ENCODE data around the gene TBKBP1. TPM values are rescaled to one million over a fixed set of nuclear protein-coding genes. Genes with fewer than 3 reads are reported as not detected.

Gene TBKBP1
- total RNA-seq (11.7 and 15.3 TPM in 2 replicates), polyA plus RNA-seq (7.0 and 7.2 TPM in 2 replicates), polyA minus RNA-seq (4.3 and 9.9 TPM in 2 replicates), Bru-seq, nascent RNA (percentile 45 among the genes with signal in this experiment), BruChase-seq, experiment 1, labeled RNA remaining after a 6-hour chase (percentile 69 among the genes with signal in this experiment), BruChase-seq, experiment 2, labeled RNA remaining after a 2-hour chase (percentile 62 among the genes with signal in this experiment)
- 6.8 and 8.3 TPM in 2 replicates for polyA plus RNA-seq (2011; cell fraction: cytosol; rRNA removed)
- 31.1 and 36.6 TPM in 2 replicates for polyA plus RNA-seq (2011; cell fraction: nucleus; rRNA removed)
- polyA plus RNA-seq (2012) = 15.1 and 20.0 TPM in 2 replicates
- polyA minus RNA-seq (2011; cell fraction: cytosol; rRNA and poly(A)+ RNA removed) = not detected
- 4.6 and 6.5 TPM in 2 replicates for polyA minus RNA-seq (2011; cell fraction: nucleus; rRNA and poly(A)+ RNA removed)
- long read RNA-seq, partial matches to known transcripts = 7 of 7 reads
- long read RNA-seq, other reads (novel, unspliced or antisense) = 0 of 7 reads

DNA sequence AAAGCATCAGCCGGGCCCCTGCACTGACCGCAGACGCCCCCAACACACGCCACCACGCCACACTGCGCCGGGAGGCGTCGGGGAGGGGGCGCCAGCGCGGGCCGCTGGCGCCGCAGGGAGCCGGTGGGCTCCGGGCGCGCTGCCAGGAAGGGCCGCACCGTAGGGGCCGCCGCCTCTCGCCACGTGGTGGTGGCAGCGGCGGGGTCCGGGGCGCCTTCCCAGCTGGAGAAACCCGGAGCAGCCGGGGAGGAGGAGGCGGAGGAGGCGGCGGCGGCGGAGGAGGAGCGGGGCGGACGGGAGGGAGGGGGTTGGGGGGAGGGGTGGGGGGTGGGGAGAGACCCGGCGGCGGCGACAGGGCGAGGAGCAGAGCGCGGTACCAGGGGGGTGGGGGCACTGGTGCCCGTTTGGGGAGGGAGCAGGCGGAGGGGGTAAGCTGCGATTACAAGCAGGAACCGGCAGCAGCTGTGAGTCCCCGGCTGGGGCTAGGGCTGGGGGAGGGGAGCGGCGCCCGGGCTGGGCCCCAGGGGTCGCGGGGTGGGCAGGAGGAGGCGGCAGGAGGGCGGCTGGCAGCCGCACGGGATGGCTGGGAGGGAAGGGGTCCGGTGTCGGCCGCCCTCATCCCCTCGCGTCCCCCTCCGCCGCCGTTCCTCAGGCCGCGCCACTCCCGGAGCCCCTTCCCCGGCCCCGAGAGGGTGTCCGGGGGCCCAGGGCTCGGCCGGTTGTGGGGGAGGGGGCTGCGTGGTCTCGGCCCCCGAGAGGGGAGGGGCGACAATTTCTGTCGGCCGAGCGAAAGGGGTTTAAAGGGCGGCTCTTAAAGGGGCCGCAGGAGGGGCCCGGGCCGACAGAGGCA, at the start of gene TBKBP1:
TBKBP1 (plus strand) TSS at position 431 of the 850 bp plus-strand sequence. CDS start 1,952 bp downstream, outside the sequence.
- peaks cover 32% of the 10 kb centered on the region for H3K4me1 ChIP-seq (ENCODE audit: control insufficient read depth, extremely low read depth, insufficient read depth, low read length)
- H3K4me2 ChIP-seq (ENCODE audit: insufficient read depth, low read length) = peak within 1 kb of the TSS; percentile 77
- dilution Hi-C loops (cut with MboI; ENCODE audit: extremely low pct_ligation_motif_present, low sequenced_read_pairs) = no loop called here
- FAIRE-seq (no peak), DNase-seq (ENCODE audit: low read depth, low spot score) (peak; percentile 50)
- peak within 1 kb of the TSS; percentile 62 for H3K9ac ChIP-seq (replicated peaks; ENCODE audit: extremely low read depth, insufficient read depth, low read length)
- H2AFZ ChIP-seq (ENCODE audit: low read depth, low read length) = peak within 1 kb of the TSS; percentile 29
- no TSS peak for BruUV-seq (replicated peaks)
- no peaks in the 10 kb centered on the region for H4K20me1 ChIP-seq (replicated peaks; ENCODE audit: control insufficient read depth, extremely low read depth, insufficient read depth, low read length)
- H3K4me3 ChIP-seq (replicated peaks in 1 of 3; ENCODE audit: insufficient read depth in 1 of 3, low read depth in 1 of 3, low read length in 3 of 3) = peak within 1 kb of the TSS; percentile 53 to 81 (median 58)
- TF ChIP-seq JUN (IDR thresholded peaks at IDR 0.05; ENCODE audit: borderline replicate concordance, insufficient read depth, insufficient read length, low read depth) (no peak), EZH2 (IDR thresholded peaks at IDR 0.05; ENCODE audit: borderline replicate concordance, low read depth, low read length, severe bottlenecking) (no peak), POLR2AphosphoS5 (IDR thresholded peaks at IDR 0.05; ENCODE audit: insufficient read depth, low read depth, low read length) (peak; percentile 17), MYC (IDR thresholded peaks at IDR 0.05; ENCODE audit: low read depth, low read length) (no peak)
- no peaks in the 10 kb centered on the region for H3K9me1 ChIP-seq (replicated peaks; ENCODE audit: control insufficient read depth, extremely low read depth, insufficient read depth, low read length)
- peaks cover 0 to 7% of the 10 kb centered on the region in 2 experiments for H3K36me3 ChIP-seq (ENCODE audit: control insufficient read depth in 2 of 2, extremely low read depth in 1 of 2, insufficient read depth in 2 of 2, low read length in 2 of 2)
- H3K27me3 ChIP-seq (ENCODE audit: control insufficient read depth in 2 of 2, insufficient read depth in 2 of 2, low read length in 2 of 2) = no peaks in the 10 kb centered on the region
- H3K79me2 ChIP-seq (ENCODE audit: control insufficient read depth, insufficient read depth, low read length) = no peaks in the 10 kb centered on the region
- intact Hi-C loops (cut with micrococcal nuclease) = no loop called here
- H3K9me3 ChIP-seq (replicated peaks; ENCODE audit: control insufficient read depth, insufficient read depth, low read length) = no peaks in the 10 kb centered on the region
- ChIA-PET POLR2A (interaction anchor here (0.6 kb wide), 1 partner anchor 169 kb away, joined by 3 read pairs; no protein-coding TSS in a partner anchor), CTCF (interaction anchor here (0.9 to 2.2 kb wide), 3 partner anchors 13 to 96 kb away, joined by 3 to 7 read pairs (median 3); no protein-coding TSS in a partner anchor)
- H3K27ac ChIP-seq (ENCODE audit: insufficient read depth, low read depth, low read length) = peak within 1 kb of the TSS; percentile 56
